Uterus (tissue), 4 donors: ENCODE measurements around the gene SHTN1. TPM values are rescaled to one million over a fixed set of nuclear protein-coding genes. Genes with fewer than 3 reads are reported as not detected.

Experiments
- DNase-seq, 2 donors: peaks; one replicate each; pipeline ENCODE4 v3.0.0-alpha.2; 2019 to 2020
- H3K27ac ChIP-seq, 2 donors: fragments of 200-600 bp; sonication (generic); 1 replicate in 1 of 2; 2 replicates in 1 of 2; pipeline ENCODE4 v1.5.1; 2016 to 2018
- H3K27me3 ChIP-seq, 2 donors: fragments of 200-600 bp; sonication (generic); one replicate each; pipeline ENCODE4 v1.5.1; 2018 to 2019; ENCODE audit warnings: control low read depth in 1 of 2
- H3K36me3 ChIP-seq, 2 donors: fragments of 200-600 bp; sonication (generic); one replicate each; pipeline ENCODE4 v1.5.1; 2019; ENCODE audit warnings: control low read depth in 1 of 2
- H3K4me1 ChIP-seq, 2 donors: fragments of 200-600 bp; sonication (generic); one replicate each; pipeline ENCODE4 v1.5.1; 2018 to 2019; ENCODE audit warnings: control low read depth in 1 of 2
- H3K4me3 ChIP-seq, 2 donors: fragments of 200-600 bp; sonication (generic); 1 replicate in 1 of 2; 2 replicates in 1 of 2; pipeline ENCODE4 v1.5.1; 2018 to 2019; ENCODE audit warnings: mild to moderate bottlenecking in 1 of 2
- H3K9me3 ChIP-seq, 2 donors: fragments of 200-600 bp; sonication (generic); one replicate each; pipeline ENCODE4 v1.5.1; 2019; ENCODE audit warnings: control low read depth in 1 of 2
- POLR2A ChIP-seq, 2 donors: fragments of 450-650 bp; IDR thresholded peaks; one replicate each; pipeline ENCODE4 v1.6.1; 2016; ENCODE audit warnings: antibody characterized with exemption in 2 of 2, mild to moderate bottlenecking in 1 of 2, moderate library complexity in 1 of 2
- intact Hi-C: fragments of 100-400 bp; cut with DNase I; formaldehyde crosslinking; loops from one replicate; pipeline ENCODE4 v1.15.1; 2023; ENCODE audit warnings: low total_unique reads
- total RNA-seq, 4 donors: library from RNA; depleted of rRNA in 3 of 4; stranded (reverse); fragments of >200 nt in 3 of 4; gene quantifications; one replicate each; pipeline versions ENCODE4 v1.1.0 to v1.2.4, GENCODE V29; 2014 to 2023
- TF ChIP-seq, protein P1 (sequence below), 4 experiments: fragments of 200-600 bp in 2 of 4; fragments of 450-650 bp in 2 of 4; sonication (generic) in 2 of 4; IDR thresholded peaks; one replicate each; pipeline ENCODE4 v1.5.1; 2016 to 2019; ENCODE audit warnings: antibody characterized with exemption in 4 of 4, mild to moderate bottlenecking in 2 of 4, moderate library complexity in 1 of 4
- donor health status: DM: yes; HTN: yes; CAD: no.

Gene SHTN1
- total RNA-seq, 4 donors from 2014 or later: 4.9 to 19.6 (median 7.3) TPM

GRCh38 chr10:116891208-116891607 lies 113.8 kb downstream of the SHTN1 start:
- peak in 1 of 2 donors; percentile 32 for DNase-seq
- intact Hi-C loops: no loop called here
- Histone ChIP-seq H3K36me3 (no peaks in the 10 kb centered on the region), H3K27me3 (no peaks in the 10 kb centered on the region), H3K4me3 (no peak overlapping the region), H3K9me3 (no peaks in the 10 kb centered on the region), H3K27ac (no peak overlapping the region), H3K4me1 (no peaks in the 10 kb centered on the region)
- TF ChIP-seq, protein P1, sequence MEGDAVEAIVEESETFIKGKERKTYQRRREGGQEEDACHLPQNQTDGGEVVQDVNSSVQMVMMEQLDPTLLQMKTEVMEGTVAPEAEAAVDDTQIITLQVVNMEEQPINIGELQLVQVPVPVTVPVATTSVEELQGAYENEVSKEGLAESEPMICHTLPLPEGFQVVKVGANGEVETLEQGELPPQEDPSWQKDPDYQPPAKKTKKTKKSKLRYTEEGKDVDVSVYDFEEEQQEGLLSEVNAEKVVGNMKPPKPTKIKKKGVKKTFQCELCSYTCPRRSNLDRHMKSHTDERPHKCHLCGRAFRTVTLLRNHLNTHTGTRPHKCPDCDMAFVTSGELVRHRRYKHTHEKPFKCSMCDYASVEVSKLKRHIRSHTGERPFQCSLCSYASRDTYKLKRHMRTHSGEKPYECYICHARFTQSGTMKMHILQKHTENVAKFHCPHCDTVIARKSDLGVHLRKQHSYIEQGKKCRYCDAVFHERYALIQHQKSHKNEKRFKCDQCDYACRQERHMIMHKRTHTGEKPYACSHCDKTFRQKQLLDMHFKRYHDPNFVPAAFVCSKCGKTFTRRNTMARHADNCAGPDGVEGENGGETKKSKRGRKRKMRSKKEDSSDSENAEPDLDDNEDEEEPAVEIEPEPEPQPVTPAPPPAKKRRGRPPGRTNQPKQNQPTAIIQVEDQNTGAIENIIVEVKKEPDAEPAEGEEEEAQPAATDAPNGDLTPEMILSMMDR (IDR thresholded peaks at IDR 0.05): no peak
- TF ChIP-seq POLR2A (IDR thresholded peaks at IDR 0.05): no peak

GRCh38 chr10:116889066-116889465 lies 115.9 kb downstream of the SHTN1 start:
- Histone ChIP-seq H3K36me3 (no peaks in the 10 kb centered on the region), H3K4me1 (no peaks in the 10 kb centered on the region), H3K9me3 (no peaks in the 10 kb centered on the region), H3K27me3 (no peaks in the 10 kb centered on the region), H3K4me3 (no peak overlapping the region), H3K27ac (no peak overlapping the region)
- DNase-seq: no peak
- intact Hi-C loops: no loop called here
- TF ChIP-seq, protein P1 (IDR thresholded peaks at IDR 0.05): no peak
- TF ChIP-seq POLR2A (IDR thresholded peaks at IDR 0.05): no peak

- no peaks in the 10 kb centered on the region for H3K36me3 ChIP-seq
- H3K9me3 ChIP-seq: no peaks in the 10 kb centered on the region
- no peaks in the 10 kb centered on the region for H3K27me3 ChIP-seq
- no peak overlapping the region for H3K4me3 ChIP-seq
- intact Hi-C loops: no loop called here
- no peaks in the 10 kb centered on the region for H3K4me1 ChIP-seq
- H3K27ac ChIP-seq: no peak overlapping the region
- DNase-seq: peak; percentile 40 to 61
- TF ChIP-seq, protein P1 (IDR thresholded peaks at IDR 0.05): no peak
- TF ChIP-seq POLR2A (IDR thresholded peaks at IDR 0.05): no peak
Measured at GRCh38 chr10:116888380-116889055, 116.5 kb downstream of the SHTN1 start.

- no peaks in the 10 kb centered on the region for H3K4me1 ChIP-seq
- H3K4me3 ChIP-seq: no peak overlapping the region
- intact Hi-C loops: no loop called here
- H3K27ac ChIP-seq: no peak overlapping the region
- no peak for DNase-seq
- no peaks in the 10 kb centered on the region for H3K36me3 ChIP-seq
- no peaks in the 10 kb centered on the region for H3K9me3 ChIP-seq
- H3K27me3 ChIP-seq: no peaks in the 10 kb centered on the region
- TF ChIP-seq, protein P1 (IDR thresholded peaks at IDR 0.05): no peak
- TF ChIP-seq POLR2A (IDR thresholded peaks at IDR 0.05): no peak
Measured at GRCh38 chr10:116886772-116887171, 118.2 kb downstream of the SHTN1 start.

- Histone ChIP-seq H3K4me1 (no peaks in the 10 kb centered on the region), H3K9me3 (no peaks in the 10 kb centered on the region), H3K4me3 (no peak overlapping the region), H3K27me3 (no peaks in the 10 kb centered on the region), H3K27ac (no peak overlapping the region), H3K36me3 (no peaks in the 10 kb centered on the region)
- no peak for DNase-seq
- intact Hi-C loops: no loop called here
- TF ChIP-seq, protein P1 (IDR thresholded peaks at IDR 0.05): no peak
- TF ChIP-seq POLR2A (IDR thresholded peaks at IDR 0.05): no peak
Measured at GRCh38 chr10:116882639-116883038, 122.3 kb downstream of the SHTN1 start.
